ENCODE results near the gene GPD1.
"Not testable (repeated sequence)": the region's sequence is repeated elsewhere in the genome, so short reads cannot be mapped to it uniquely, and the experiment has no call there.

- TF ChIP-seq POLR2A, CTCF (IDR thresholded peaks at IDR 0.05): not testable (repeated sequence)
Observed at GRCh38 chr12:50084409-50084774, 19.4 kb upstream of the GPD1 start.
